Neural progenitor cell (in vitro differentiated cells): ENCODE data around the gene PROX2.

Source experiments
- EZH2 ChIP-seq: fragments of 200-600 bp; sonication (generic); IDR thresholded peaks from 2 replicates; pipeline ENCODE4 v1.6.1; 2017; ENCODE audit warnings: antibody characterized with exemption, mild to moderate bottlenecking, moderate library complexity
- EZH2phosphoT487 ChIP-seq: fragments of 200-600 bp; sonication (generic); IDR thresholded peaks from 2 replicates; pipeline ENCODE4 v1.6.1; 2017; ENCODE audit warnings: antibody characterized with exemption
- TF ChIP-seq, protein P1 (sequence below): fragments of 200-600 bp; sonication (generic); IDR thresholded peaks from 2 replicates; pipeline ENCODE4 v1.5.1; 2017; ENCODE audit warnings: antibody characterized with exemption, mild to moderate bottlenecking

DNA sequence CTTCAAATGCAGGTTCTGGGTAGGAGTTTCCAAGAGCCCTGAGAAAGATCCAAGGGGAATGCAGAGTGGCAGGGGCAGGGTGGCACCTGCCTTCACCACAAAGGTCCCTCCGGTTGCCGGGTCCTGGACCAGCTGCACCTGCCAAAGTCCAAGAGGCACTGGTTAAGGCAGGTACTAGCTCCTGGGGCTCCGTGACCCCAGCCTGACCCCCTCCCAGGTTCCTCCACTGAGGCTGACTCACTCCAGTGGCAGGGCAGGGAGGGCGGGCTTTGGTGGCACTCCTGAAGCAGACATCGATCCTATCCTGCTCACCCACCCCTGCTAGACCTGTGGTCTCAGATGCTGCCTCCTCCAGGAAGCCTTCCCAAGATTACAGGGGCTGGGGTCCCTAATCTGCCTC lies 35.8 kb upstream of the PROX2 start:
- TF ChIP-seq, protein P1, sequence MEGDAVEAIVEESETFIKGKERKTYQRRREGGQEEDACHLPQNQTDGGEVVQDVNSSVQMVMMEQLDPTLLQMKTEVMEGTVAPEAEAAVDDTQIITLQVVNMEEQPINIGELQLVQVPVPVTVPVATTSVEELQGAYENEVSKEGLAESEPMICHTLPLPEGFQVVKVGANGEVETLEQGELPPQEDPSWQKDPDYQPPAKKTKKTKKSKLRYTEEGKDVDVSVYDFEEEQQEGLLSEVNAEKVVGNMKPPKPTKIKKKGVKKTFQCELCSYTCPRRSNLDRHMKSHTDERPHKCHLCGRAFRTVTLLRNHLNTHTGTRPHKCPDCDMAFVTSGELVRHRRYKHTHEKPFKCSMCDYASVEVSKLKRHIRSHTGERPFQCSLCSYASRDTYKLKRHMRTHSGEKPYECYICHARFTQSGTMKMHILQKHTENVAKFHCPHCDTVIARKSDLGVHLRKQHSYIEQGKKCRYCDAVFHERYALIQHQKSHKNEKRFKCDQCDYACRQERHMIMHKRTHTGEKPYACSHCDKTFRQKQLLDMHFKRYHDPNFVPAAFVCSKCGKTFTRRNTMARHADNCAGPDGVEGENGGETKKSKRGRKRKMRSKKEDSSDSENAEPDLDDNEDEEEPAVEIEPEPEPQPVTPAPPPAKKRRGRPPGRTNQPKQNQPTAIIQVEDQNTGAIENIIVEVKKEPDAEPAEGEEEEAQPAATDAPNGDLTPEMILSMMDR = no peak
- no peak for TF ChIP-seq EZH2
- TF ChIP-seq EZH2phosphoT487 = no peak
